Measurements from ENCODE around the gene SCNN1B.

The SCNN1B gene

DNA sequence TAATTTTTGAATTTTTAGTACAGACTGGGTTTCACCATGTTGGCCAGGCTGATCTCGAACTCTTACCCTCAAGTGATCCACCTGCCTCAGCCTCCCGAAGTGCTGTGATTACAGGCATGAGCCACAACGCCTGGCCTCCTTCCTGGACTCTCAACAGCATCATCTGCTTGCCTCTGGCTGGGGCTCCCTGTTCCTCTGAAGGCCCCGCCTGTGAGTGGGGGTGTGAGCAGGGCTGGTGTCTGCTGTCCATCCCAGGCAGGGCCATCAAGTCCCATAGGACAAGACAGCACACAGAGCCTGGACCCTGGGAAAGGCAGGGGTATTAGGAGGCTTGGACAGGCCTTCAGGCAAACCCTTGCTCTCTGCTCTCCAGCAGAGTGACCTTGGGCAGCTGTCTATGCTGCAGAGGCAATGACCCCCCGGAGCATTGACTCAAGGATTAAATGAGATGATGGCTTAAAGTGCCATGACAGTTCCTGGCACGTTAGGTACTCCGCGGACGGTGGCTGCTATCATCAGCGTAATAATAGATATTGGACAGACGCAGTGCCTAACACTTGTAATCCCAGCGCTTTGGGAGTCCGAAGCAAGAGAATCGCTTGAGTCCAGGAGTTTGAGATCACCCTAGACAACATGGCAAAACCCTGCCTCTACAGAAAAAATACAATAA, 19.2 kb downstream of the SCNN1B start:
- no peak for DNase-seq

DNA sequence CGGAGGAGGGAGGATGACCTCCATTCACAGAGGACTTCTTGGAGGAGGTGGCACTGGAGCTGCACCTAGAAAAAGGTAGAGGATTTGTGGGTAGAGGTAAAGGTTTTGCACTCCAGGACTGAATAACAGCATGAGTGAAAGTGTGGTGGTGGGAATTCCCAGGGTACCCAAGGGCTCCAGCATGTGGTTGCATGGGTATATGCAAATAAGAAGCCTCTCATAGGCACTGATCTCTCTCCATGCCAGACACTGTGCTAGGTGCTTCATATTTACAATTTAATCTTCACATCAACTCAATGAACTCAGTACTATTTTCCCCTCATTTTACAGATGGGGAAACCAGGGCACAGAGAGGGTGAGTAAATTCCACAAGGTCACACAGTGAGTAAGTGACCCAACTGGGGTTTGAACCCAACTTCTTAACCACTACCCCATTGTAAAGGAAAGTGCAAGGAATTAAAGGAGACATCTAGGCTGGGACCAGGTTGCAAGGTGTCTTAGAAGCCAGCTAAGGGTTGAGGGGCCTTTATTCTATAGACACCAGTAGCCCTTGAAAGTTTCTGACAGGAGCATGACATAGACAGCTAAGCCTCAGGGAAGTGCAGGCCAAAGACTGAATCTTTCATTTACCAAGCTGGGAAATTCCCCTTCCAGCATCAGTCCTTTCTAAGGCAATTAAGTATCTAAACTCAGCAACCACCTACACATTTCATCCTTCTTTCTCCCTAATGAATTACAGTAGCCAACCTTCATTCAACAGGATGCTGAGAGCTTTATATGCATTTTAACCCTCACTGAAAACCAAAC, 21.3 kb downstream of the SCNN1B start:
- no peak for DNase-seq

- DNase-seq: no peak
These were observed 22.6 kb downstream of the SCNN1B start for GRCh38 chr16:23324727-23325126.

DNA sequence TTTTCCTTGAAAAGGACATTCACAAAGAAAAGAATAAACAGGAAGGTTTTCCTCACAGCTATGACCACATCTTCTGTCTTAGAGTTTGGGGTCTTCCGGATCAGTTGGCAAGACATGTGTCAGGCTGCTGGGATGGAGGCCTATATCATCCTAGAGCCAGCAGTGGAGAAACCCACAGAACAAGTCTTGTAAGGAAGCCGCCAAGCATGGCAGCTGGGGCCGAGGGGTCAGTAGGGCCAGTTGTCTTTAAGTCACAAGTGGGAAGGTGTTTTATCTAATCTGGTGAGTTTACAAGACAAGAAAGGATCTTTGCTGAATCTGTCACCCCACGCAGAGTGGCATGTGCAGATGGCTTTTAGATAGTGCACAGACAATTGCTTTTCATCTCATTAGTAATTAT, 25.7 kb downstream of the SCNN1B start:
- DNase-seq: no peak

- no peak for DNase-seq
These were observed 28.1 kb downstream of the SCNN1B start for GRCh38 chr16:23330161-23330560.

GRCh38 chr16:23330583-23331249, 28.6 kb downstream of the SCNN1B start:
- DNase-seq: no peak

DNA sequence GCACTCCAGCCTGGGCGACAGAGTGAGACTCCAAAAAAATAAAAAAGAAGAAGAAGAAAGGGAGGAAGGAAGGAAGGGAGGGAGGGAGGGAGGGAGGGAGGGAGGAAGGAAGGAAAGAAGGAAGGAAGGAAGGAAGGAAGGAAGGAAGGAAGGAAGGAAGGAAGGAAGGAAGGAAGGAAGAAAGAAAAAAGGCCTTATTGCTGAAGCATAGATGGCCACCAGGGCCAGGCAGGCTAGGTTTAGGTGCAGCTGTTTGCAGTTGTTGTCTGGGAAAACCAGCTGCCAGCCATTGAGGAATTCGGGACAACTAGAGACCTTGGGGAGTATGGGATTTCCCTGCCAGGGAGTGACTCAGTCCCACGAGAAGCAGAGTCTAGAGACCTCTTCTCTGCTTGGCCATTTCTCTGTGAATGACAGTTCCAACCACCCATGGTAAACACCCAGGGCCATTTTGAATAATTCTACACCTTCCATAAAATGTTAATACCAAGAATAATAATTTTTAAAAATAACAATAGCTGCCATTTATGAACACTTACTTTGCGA, 31.0 kb downstream of the SCNN1B start:
- DNase-seq: no peak

DNA sequence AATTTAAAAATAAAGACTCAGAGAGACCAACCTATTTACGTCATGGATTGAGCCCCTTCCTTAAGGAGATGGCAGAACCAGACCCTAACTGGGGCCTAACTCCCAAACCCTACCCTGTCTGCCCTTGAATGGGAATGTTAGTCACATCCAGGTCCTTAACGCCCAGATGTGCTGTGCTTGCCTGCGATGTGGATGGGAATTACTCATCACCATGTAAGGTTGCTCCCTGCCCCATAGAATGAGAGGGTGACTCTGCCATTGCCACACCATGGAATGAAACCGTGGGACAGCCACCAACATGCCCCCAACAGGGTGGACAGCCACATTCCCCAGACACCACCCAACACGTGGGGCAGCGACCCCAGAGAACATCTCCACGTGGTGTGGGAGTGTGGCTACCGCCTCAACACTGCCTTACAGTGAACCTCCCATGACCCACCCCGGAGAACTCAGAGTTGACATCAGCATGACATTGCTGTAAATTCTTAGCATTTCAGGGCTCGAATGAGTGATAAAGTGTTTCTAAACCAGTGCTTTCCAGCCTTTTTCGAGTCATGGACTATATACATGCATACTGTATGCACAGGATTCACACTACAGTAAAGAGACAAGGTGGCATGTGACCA, 31.8 kb downstream of the SCNN1B start:
- no peak for DNase-seq

DNA sequence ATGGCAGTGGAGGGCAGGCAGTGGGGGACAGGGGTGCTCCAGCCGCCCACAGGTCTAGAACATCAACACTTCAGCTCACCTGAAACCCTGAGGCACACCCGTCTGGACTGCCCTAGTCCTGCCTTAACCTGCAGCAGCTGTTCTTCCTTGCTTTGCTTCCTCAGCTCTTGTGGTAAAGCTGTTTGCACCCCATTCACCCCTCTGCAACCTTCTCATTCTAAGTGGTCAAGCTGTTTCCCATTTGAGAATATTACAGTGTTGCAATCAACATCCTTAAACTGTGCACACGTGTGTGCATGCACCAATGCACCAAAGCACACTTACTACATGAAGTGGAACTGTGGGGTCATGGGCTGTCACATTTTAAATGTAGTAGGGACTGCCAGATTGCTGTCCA, 32.4 kb downstream of the SCNN1B start:
- no peak for DNase-seq

GRCh38 chr16:23334950-23335349, 32.8 kb downstream of the SCNN1B start:
- no peak for DNase-seq

GRCh38 chr16:23337836-23338550, 35.9 kb downstream of the SCNN1B start:
- no peak for DNase-seq

- DNase-seq: no peak
These were observed 37.7 kb downstream of the SCNN1B start for GRCh38 chr16:23339787-23340186.

DNA sequence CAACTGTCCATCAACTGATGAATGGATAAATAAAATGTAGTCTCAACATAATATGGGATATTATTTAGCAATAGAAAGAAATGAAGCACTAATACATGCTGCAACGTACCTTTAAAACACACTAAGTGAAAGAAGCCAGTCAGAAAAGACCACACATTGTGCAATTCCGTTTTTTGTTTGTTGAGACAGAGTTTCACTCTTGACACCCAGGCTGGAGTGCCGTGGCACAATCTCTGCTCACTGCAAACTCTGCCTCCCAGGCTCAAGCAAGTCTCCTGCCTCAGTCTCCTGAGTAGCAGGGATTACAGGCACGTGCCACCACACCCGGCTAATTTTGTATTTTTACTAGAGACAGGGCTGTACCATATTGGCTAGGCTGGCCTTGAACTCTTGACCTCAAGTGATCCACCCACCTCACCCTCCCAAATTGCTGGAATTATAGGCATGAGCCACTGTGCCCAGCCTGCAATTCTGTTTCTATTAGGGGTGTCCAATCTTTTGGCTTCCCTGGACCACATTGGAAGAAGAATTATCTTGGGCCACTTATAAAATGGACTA, 40.1 kb downstream of the SCNN1B start:
- no peak for DNase-seq

DNA sequence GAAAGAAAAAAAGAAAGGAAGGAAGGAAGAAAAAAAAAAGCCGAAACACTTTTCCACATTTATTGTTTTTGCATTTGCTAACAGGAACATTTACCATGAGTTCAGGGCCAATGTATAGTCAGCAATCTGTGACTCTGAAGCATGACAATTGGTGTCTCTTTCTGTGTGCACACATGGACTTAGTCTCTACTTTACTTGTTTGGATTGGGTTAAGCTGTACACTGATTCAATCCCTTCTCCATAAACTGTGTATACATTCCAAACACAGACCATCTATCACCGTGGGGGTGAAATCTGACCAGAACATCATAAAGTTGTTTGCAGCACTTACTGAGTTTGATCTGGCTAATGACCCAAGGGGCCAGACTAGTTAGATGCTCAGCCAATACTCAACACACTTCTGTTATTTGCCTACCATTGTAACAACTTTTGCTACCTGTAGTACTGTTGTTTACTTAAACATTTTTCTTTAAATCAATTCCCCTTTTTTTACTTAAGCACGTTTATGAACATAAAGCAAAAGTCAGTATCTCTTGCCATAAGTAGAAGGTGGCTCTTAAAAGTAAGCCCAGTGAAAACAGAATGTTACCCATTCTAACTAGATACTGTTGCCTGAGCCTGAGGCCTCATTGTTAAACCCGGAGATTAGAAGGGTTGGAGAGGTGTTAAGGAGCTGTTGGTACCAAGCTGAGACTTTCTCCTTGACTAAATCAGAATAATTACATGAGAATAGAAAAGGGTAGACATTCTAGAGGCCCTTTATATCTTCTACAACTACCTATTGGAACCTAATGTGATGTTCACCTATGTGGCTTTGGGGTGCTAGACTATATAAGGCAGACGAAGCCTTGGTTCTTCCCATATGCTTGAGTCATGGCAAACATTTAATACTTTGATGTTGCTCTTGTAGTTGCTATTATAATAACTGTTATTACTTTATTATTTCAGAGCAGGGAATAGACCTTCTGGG, 41.8 kb downstream of the SCNN1B start:
- DNase-seq: no peak

- no peak for DNase-seq
These were observed 43.1 kb downstream of the SCNN1B start for GRCh38 chr16:23345237-23345636.

- DNase-seq: no peak
These were observed 46.7 kb downstream of the SCNN1B start for GRCh38 chr16:23348579-23349469.

DNA sequence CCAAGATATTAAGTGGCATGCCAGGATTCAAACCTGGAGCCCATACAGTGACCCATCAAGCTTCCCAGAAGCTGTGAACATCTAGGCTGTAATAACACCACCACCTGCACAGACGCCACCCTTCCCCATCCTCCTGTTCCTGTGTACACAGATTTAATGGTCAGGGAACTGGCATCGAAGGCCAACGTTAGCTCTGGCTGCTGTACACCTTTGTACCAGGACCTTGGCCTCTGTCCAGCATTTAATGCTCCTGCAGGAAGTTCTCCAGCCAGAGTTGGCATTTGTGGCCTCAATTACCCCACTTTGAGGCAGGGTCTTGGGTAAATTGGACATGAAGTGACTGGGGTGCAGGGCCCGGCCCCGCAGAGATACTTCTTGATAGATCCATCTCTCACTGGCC, 49.3 kb downstream of the SCNN1B start:
- DNase-seq: no peak

DNA sequence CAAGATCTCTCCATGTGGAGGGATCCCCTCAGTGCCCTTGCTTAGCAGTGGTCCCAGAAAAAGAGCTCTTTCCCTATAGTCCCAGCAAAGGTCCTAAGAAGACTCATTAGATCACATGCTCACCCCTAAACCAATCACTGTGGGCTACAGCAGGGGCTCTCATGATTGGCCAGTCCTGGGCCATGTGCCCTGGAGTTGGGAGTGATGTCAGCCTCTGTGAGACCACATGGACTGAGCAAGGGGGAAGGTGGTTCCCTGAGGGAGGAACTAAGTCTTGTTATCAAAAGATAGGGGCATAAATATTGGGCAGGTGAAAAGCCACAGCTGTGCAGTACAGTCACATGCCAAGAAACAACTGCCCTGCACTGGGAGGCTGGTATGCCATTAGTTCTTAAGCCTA, 51.3 kb downstream of the SCNN1B start:
- DNase-seq: no peak

GRCh38 chr16:23354246-23354645, 52.1 kb downstream of the SCNN1B start:
- no peak for DNase-seq

DNA sequence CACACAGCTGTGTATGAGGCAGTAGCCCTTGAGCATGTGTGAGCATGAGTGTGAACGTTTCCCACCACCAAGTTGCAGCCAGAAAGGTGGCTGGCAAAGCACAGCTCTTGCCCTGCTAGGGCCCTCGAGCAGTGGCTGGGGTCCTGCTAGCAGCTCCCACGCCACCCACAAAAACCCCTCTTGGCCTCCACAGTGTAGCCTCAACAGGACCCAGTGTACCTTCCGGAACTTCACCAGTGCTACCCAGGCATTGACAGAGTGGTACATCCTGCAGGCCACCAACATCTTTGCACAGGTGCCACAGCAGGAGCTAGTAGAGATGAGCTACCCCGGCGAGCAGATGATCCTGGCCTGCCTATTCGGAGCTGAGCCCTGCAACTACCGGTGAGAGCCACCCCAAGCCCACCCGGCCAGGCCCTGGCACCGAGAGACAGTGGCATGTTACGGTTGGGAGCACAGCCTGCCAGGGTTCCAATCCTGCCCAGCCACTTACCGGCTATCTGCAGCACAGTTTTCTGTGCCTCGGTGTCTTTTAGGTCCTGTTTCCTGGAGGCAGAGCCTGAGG, 53.1 kb downstream of the SCNN1B start:
- DNase-seq: no peak
